H1 (cell line): ENCODE results near the gene COL8A1. TPM values are rescaled to one million over a fixed set of nuclear protein-coding genes. Genes with fewer than 3 reads are reported as not detected.

Experiments
- CTCF ChIA-PET: fragments of 300-600 bp; sonication (Branson Sonifier 250); formaldehyde crosslinking; loops from one replicate; lab custom pipeline; 2021; ENCODE audit not compliant: partially characterized antibody; lab: Charles Lee
- POLR2A ChIA-PET: fragments of 300-600 bp; sonication (Branson Sonifier 250); formaldehyde crosslinking; loops from one replicate; lab custom pipeline; 2021; ENCODE audit warnings: inconsistent platforms; ENCODE audit not compliant: partially characterized antibody; lab: Charles Lee
- DNase-seq, 2 experiments: peaks; one replicate each; pipeline versions ENCODE4 v3.0.0 to v3.0.0-alpha.2; 2010 to 2022; ENCODE audit warnings: low spot score in 2 of 2, low read depth in 1 of 2, mixed read lengths in 1 of 2
- FAIRE-seq: peaks from 2 replicates; lab custom pipeline; 2011; peaks lifted over from hg19 to GRCh38; lab: Jason Lieb, UNC
- H2AFZ ChIP-seq: 2 replicates; pipeline ENCODE4 v1.8.1; 2012; ENCODE audit warnings: low read length, inconsistent platforms
- H2AK5ac ChIP-seq: 2 replicates; pipeline ENCODE4 v1.6.1; 2013; ENCODE audit warnings: low read depth, low read length
- H2BK120ac ChIP-seq: replicated peaks from 2 replicates; pipeline ENCODE3; 2013; ENCODE audit warnings: low read depth, low read length, inconsistent platforms
- H2BK12ac ChIP-seq: 2 replicates; pipeline ENCODE4 v1.6.1; 2013; ENCODE audit warnings: low read depth, low read length
- H2BK15ac ChIP-seq: 2 replicates; pipeline ENCODE4 v1.6.1; 2013; ENCODE audit warnings: low read length
- H2BK20ac ChIP-seq: 2 replicates; pipeline ENCODE4 v1.6.1; 2013; ENCODE audit warnings: low read length
- H2BK5ac ChIP-seq: 2 replicates; pipeline ENCODE4 v1.6.1; 2013; ENCODE audit warnings: low read depth, low read length
- H3K14ac ChIP-seq: 2 replicates; pipeline ENCODE4 v1.6.1; 2013; ENCODE audit warnings: inconsistent platforms; ENCODE audit not compliant: insufficient read length
- H3K18ac ChIP-seq: 2 replicates; pipeline ENCODE4 v1.6.1; 2013; ENCODE audit warnings: low read length; ENCODE audit errors: extremely low read depth
- H3K23ac ChIP-seq: 2 replicates; pipeline ENCODE4 v1.6.1; 2013; ENCODE audit warnings: inconsistent platforms; ENCODE audit not compliant: insufficient read length
- H3K23me2 ChIP-seq: 2 replicates; pipeline ENCODE4 v1.6.1; 2013; ENCODE audit warnings: low read depth, low read length
- H3K27ac ChIP-seq: 2 replicates; pipeline ENCODE4 v1.6.1; 2011; ENCODE audit warnings: low read depth, low read length, inconsistent platforms
- H3K27me3 ChIP-seq, 4 experiments: replicated peaks in 1 of 4; 1 replicate in 1 of 4; 2 replicates in 3 of 4; pipeline versions ENCODE4 v1.6.1 to v1.8.1; 2011 to 2013; ENCODE audit warnings: low read length in 3 of 4, mild to moderate bottlenecking in 3 of 4, inconsistent platforms in 2 of 4, mixed read lengths in 2 of 4, moderate library complexity in 1 of 4; ENCODE audit not compliant: control insufficient read depth in 3 of 4, insufficient read depth in 3 of 4; ENCODE audit errors: extremely low read depth in 1 of 4
- H3K36me3 ChIP-seq, 4 experiments: 2 replicates each; pipeline versions ENCODE4 v1.6.1 to v1.8.1; 2011 to 2013; ENCODE audit warnings: mild to moderate bottlenecking in 4 of 4, low read length in 3 of 4, moderate library complexity in 2 of 4, control low read depth in 1 of 4, inconsistent platforms in 1 of 4; ENCODE audit not compliant: insufficient read depth in 4 of 4, control insufficient read depth in 2 of 4
- H3K4ac ChIP-seq: replicated peaks from 2 replicates; pipeline ENCODE3; 2013; ENCODE audit warnings: low read length, low read depth, mixed read lengths, inconsistent platforms; ENCODE audit not compliant: insufficient read length
- H3K4me1 ChIP-seq, 4 experiments: replicated peaks in 1 of 4; 1 replicate in 1 of 4; 2 replicates in 3 of 4; pipeline versions ENCODE4 v1.6.1 to v1.8.1; 2011 to 2013; ENCODE audit warnings: low read length in 3 of 4, inconsistent platforms in 2 of 4, mixed read lengths in 1 of 4; ENCODE audit not compliant: insufficient read depth in 4 of 4, control insufficient read depth in 3 of 4
- H3K4me2 ChIP-seq, 2 experiments: 2 replicates each; pipeline versions ENCODE4 v1.6.1 to v1.8.1; 2011 to 2013; ENCODE audit warnings: low read depth in 2 of 2, low read length in 2 of 2, control low read depth in 1 of 2, inconsistent platforms in 1 of 2, mild to moderate bottlenecking in 1 of 2; ENCODE audit not compliant: insufficient read depth in 1 of 2
- H3K4me3 ChIP-seq, 4 experiments: fragments of 200-600, 300-600 bp in 1 of 4; sonication (generic), shearing (Covaris generic), sonication (Bioruptor Twin) in 1 of 4; 2 replicates each; pipeline versions ENCODE4 v1.5.1 to v1.8.1; 2011 to 2016; ENCODE audit warnings: low read length in 4 of 4, low read depth in 3 of 4, control low read depth in 2 of 4, inconsistent platforms in 2 of 4, mild to moderate bottlenecking in 2 of 4, mixed read lengths in 1 of 4, moderate library complexity in 1 of 4; ENCODE audit not compliant: insufficient read depth in 2 of 4; ENCODE audit errors: extremely low read depth in 1 of 4
- H3K56ac ChIP-seq: replicated peaks from 2 replicates; pipeline ENCODE3; 2013; ENCODE audit warnings: low read depth, mild to moderate bottlenecking, mixed read lengths, low read length, inconsistent platforms; ENCODE audit not compliant: insufficient read length
- H3K79me1 ChIP-seq: 2 replicates; pipeline ENCODE4 v1.6.1; 2013; ENCODE audit warnings: low read depth, low read length, control low read depth
- H3K79me2 ChIP-seq, 2 experiments: 2 replicates each; pipeline versions ENCODE4 v1.6.1 to v1.8.1; 2012 to 2013; ENCODE audit warnings: low read length in 2 of 2, mild to moderate bottlenecking in 2 of 2, inconsistent platforms in 1 of 2; ENCODE audit not compliant: insufficient read depth in 2 of 2, control insufficient read depth in 1 of 2
- H3K9ac ChIP-seq, 4 experiments: replicated peaks in 1 of 4; 1 replicate in 1 of 4; 2 replicates in 3 of 4; pipeline versions ENCODE4 v1.6.1 to v1.8.1; 2011 to 2013; ENCODE audit warnings: low read depth in 3 of 4, low read length in 3 of 4, control low read depth in 2 of 4, mild to moderate bottlenecking in 2 of 4, moderate library complexity in 2 of 4, inconsistent platforms in 1 of 4; ENCODE audit errors: extremely low read depth in 1 of 4
- H3K9me3 ChIP-seq, 2 experiments: 2 replicates each; pipeline versions ENCODE4 v1.6.1 to v1.8.1; 2012 to 2013; ENCODE audit warnings: mild to moderate bottlenecking in 2 of 2, moderate library complexity in 2 of 2, control low read depth in 1 of 2, inconsistent platforms in 1 of 2, low read depth in 1 of 2, low read length in 1 of 2, mixed read lengths in 1 of 2; ENCODE audit not compliant: insufficient read depth in 2 of 2
- H4K20me1 ChIP-seq, 2 experiments: replicated peaks in 1 of 2; 2 replicates each; pipeline versions ENCODE3 to v1.8.1; 2011 to 2013; ENCODE audit warnings: inconsistent platforms in 2 of 2, low read length in 2 of 2, mild to moderate bottlenecking in 1 of 2; ENCODE audit not compliant: insufficient read depth in 2 of 2, control insufficient read depth in 1 of 2
- H4K5ac ChIP-seq: 2 replicates; pipeline ENCODE4 v1.6.1; 2013; ENCODE audit warnings: low read length, low read depth, mixed read lengths, inconsistent platforms; ENCODE audit not compliant: insufficient read length
- H4K8ac ChIP-seq: 2 replicates; pipeline ENCODE4 v1.8.0; 2013; ENCODE audit warnings: mild to moderate bottlenecking, moderate library complexity, low read length, inconsistent platforms; ENCODE audit not compliant: insufficient read depth; ENCODE audit errors: extremely low read depth
- H4K91ac ChIP-seq: replicated peaks from 2 replicates; pipeline ENCODE3; 2013; ENCODE audit warnings: low read length, mixed read lengths, inconsistent platforms; ENCODE audit not compliant: insufficient read length
- SRF ChIP-seq: IDR thresholded peaks from 2 replicates; pipeline ENCODE4 v1.6.1; 2011; ENCODE audit warnings: mild to moderate bottlenecking, low read depth, low read length, moderate library complexity
- WGBS, 2 experiments: shearing (Covaris generic) in 1 of 2; methylation state at CpG; one replicate each; pipeline versions ENCODE4 v1.1.6 to v1.1.7; 2013 to 2015; ENCODE audit warnings: low lambda C conversion rate in 2 of 2, mixed read lengths in 2 of 2, inconsistent platforms in 1 of 2, low coverage in 1 of 2, missing lambda C conversion rate in 1 of 2; ENCODE audit not compliant: insufficient replicate concordance in 2 of 2, insufficient coverage in 1 of 2, insufficient read length in 1 of 2; ENCODE audit errors: extremely low coverage in 1 of 2, missing lambda C conversion rate in 1 of 2; 5-methylcytosine and 5-hydroxymethylcytosine counted together
- polyA plus RNA-seq, 7 experiments: library from polyadenylated mRNA; depleted of rRNA in 3 of 7; stranded (reverse) in 5 of 7; unstranded in 2 of 7; fragments of >200 nt in 5 of 7; fragments of 200-250 nt in 2 of 7; gene quantifications; 1 replicate in 5 of 7; 2 replicates in 1 of 7; 4 replicates in 1 of 7; pipeline versions ENCODE4 v1.2.1 to v1.2.3, GENCODE V29; 2011 to 2013; ENCODE audit warnings: missing spikeins in 2 of 7, mixed read lengths in 2 of 7
- total RNA-seq: library from RNA; stranded (reverse); fragmentation: NEBNext Ultra II Directional; extraction: Animal tissue kit (Norgen Biotek cat#: 25700); gene quantifications from 2 replicates; pipeline ENCODE4 v1.2.1, GENCODE V29; 2021

The COL8A1 gene
- total and polyA plus RNA-seq, 2 of the 8 experiments (the other 6 are each of a cell fraction or from before 2014, with no cell fraction given), result 0.21 to 1.2 TPM

- no peak overlapping the region for H3K56ac ChIP-seq
- no peak overlapping the region for H2BK15ac ChIP-seq
- H4K20me1 ChIP-seq, result no peaks in the 10 kb centered on the region
- no peaks in the 10 kb centered on the region for H3K36me3 ChIP-seq
- H2BK12ac ChIP-seq, result no peak overlapping the region
- peak overlapping the region; percentile 51; the same call in 1 of the 2 replicates for H3K18ac ChIP-seq
- peak overlapping the region; percentile 42; the same call in 1 of the 2 replicates for H2AFZ ChIP-seq
- no peak overlapping the region for H2BK120ac ChIP-seq
- H3K23me2 ChIP-seq, result no peaks in the 10 kb centered on the region
- H3K4ac ChIP-seq, result no peak overlapping the region
- no peak overlapping the region for H2AK5ac ChIP-seq
- H3K27me3 ChIP-seq, result no peaks in the 10 kb centered on the region
- 67% methylated on average over 10 of the region's 10 CpGs; no CpG with 5 or more reads in 1 of the 2 experiments for WGBS, 2 experiments
- DNase-seq (no peak), FAIRE-seq (no peak)
- peak overlapping the region; percentile 19; the same call in 1 of the 2 replicates for H2BK5ac ChIP-seq
- 0 out of 2 replicates have a peak overlapping the region, but pooled peaks have one; percentile 48 for H2BK20ac ChIP-seq
- no peak overlapping the region for H3K4me2 ChIP-seq
- H3K4me3 ChIP-seq, result no peak overlapping the region
- H3K14ac ChIP-seq, result no peak overlapping the region
- CTCF ChIA-PET, result interaction anchor here (0.5 to 9.1 kb wide), 2 partner anchors 18 to 29 kb away, joined by 3 to 49 read pairs; no protein-coding TSS in a partner anchor
- no peaks in the 10 kb centered on the region for H3K79me2 ChIP-seq
- no peak overlapping the region for H4K5ac ChIP-seq
- H3K23ac ChIP-seq, result no peak overlapping the region
- no peak overlapping the region for H4K91ac ChIP-seq
- no peak overlapping the region for H4K8ac ChIP-seq
- no peaks in the 10 kb centered on the region for H3K9me3 ChIP-seq
- no peak for TF ChIP-seq SRF
- H3K27ac ChIP-seq, result no peak overlapping the region
- H3K9ac ChIP-seq, result no peak overlapping the region
- H3K4me1 ChIP-seq, result peaks cover 0 to 3% (median 1%) of the 10 kb centered on the region in 4 experiments; a peak in 1 of 7 replicates
- POLR2A ChIA-PET, result no interaction called here
- no peaks in the 10 kb centered on the region for H3K79me1 ChIP-seq
Measured at GRCh38 chr3:99662838-99663570, 24.6 kb downstream of the COL8A1 start.
